Hindlimb muscle (tissue), 1 donor: ENCODE results near the gene MCOLN3. TPM values are rescaled to one million over a fixed set of nuclear protein-coding genes. Genes with fewer than 3 reads are reported as not detected.
"Not testable (repeated sequence)": the region's sequence is repeated elsewhere in the genome, so short reads cannot be mapped to it uniquely, and the experiment has no call there.

ENCODE experiments used
- DNase-seq: peaks from one replicate; pipeline ENCODE4 v3.0.0-alpha.2; 2013
- polyA plus RNA-seq: library from polyadenylated mRNA; unstranded; fragments of 120-200 nt; gene quantifications from one replicate; pipeline ENCODE4 v1.2.1, GENCODE V29; 2013; ENCODE audit not compliant: insufficient read length

The MCOLN3 gene
- polyA plus RNA-seq, 1 donor = 2.2 TPM

DNA sequence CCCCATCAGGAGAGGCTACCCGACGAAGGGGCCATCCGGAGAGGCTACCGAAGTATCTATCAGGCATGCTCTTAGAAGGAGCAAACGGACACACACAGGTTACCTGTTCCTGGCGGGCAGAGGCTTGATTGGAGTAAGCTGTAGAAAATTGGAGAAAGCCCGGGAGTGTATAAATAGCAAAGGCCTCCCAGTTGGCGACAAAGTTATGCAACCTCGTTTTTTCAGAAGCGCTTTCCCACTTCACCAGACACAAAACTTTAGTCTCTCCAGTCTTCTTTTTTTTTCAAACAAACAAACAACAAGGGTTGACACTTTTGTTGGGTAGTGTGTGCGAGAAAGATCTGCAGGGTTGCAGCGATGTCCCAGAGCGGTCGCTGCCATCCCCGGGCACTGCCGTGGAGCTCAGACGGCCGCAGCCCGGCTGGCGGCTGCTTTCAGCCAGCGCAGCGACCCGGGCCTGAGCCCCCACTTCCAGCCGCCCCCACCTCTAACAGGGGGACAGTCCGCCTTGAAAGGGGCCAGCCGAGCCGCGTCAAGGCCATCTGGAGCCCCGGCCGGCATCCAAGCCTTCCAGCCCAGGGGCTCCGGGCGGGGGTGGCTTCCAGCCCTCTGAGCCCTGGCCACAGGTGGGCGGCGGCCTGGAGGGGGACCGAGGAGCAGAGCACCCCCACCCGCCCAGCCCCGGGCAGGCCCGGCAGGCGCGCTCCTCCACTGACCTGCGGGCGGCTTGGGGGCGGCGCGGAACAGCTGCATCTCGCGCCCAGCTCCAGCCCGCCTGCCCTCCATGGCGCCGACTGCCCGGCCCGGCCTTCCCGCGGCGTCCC lies 616 bp downstream of the MCOLN3 start:
- peak; percentile 16 for DNase-seq

DNA sequence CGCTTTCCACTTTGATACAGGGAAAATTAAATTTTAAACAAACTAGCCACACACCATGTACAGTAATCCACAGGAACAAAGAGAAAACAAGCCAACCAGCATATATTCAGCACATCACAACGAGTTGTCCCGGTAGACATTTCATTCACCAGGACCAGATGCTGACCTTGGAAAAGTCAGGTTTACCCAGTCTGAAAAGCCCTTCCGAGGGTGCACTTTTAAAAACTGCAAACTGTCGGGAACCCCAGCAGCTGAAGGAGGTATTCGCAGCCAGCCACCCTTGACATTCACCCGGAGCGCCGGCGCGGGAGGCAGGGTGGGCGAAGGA lies 1.2 kb downstream of the MCOLN3 start:
- DNase-seq = no peak

DNA sequence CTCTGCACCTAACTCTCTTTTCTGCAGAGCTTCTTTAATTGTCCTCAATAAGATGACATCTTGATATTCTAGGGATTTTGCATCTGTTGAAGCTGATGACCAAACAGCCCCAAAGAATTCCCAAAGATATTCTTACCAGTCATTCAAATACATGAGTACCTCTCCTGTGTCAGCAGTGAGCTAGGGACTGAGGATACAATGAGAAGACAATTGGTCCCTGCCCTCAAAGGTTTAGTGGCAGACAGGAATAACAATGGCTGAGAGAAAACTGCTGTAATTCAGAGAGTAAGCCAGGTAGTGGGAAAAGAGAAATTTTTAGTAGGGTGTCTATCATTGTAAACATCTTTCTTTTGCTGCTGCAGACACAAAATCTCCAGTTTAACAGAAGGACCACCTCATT lies 5.9 kb downstream of the MCOLN3 start:
- no peak for DNase-seq

DNA sequence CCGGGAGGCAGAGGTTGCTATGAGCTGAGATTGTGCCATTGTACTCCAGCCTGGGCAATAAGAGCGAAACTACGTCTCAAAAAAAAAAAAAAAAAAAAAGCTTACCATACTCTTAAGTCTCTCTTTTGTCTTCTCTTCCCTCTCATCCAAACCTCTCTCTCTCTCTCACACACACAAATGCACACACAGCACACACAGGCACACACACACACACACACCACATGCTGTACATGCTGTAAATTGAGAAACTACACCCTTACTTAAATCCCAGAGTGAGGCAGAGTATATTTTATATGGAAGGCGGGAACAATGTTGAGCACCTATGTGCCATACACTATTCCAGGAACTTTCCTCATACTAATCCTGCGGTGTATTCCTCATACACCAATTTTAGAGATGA lies 6.5 kb downstream of the MCOLN3 start:
- no peak for DNase-seq

DNA sequence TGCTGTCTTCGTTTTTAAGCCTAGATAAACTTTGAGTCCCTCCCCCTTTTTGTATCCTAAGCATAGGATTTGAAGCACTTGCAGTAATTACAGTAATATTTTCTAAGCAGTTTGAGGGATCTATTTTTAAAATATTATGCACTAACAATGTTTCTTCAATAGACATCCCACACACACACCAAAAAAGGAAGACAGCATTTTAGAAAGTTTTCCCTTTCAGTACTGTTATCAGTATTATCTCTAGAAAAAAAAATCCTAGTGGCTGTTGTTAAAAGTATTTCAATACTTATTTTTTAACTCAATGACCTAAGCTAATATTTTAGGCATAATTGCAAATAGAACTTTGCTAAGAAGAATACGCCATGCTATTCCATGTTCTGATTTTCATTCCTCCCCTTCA lies 15.1 kb downstream of the MCOLN3 start:
- DNase-seq = no peak

DNA sequence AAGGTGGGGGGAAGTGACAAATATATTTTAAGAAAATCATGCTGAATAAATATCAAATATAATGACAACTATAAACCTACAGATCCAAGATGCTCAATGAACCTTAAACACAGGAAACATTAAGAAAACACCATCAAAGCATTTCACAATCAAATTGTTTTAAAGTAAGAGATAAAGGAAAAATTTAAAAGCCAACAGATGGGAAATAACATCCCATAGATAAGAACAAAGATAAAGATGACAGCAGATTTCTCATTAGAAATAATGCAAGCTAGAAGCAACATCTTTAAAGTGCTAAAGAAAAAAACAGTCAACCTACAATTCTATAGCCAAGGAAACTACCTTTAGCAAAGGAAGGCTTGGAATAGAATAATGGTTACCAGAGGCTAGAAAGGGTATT lies 17.8 kb downstream of the MCOLN3 start:
- no peak for DNase-seq

DNA sequence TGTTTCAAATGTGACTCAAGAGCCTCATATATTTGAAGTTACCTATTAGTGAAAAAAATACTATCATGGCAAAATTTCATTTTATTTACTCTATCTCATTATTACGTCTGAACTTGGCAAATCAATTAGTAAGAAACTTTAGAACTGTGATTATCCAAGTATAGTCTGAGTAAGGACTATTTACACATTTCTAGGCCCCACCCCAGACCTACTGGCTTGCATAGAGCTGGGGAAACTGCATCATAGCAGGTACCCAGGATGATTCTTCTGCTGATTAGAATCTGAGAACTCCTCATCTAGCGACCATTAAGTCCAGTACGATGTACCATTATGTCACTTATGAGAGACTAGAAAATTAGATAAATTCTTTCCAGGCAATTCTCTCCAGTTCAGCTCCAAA lies 20.1 kb downstream of the MCOLN3 start:
- no peak for DNase-seq

DNA sequence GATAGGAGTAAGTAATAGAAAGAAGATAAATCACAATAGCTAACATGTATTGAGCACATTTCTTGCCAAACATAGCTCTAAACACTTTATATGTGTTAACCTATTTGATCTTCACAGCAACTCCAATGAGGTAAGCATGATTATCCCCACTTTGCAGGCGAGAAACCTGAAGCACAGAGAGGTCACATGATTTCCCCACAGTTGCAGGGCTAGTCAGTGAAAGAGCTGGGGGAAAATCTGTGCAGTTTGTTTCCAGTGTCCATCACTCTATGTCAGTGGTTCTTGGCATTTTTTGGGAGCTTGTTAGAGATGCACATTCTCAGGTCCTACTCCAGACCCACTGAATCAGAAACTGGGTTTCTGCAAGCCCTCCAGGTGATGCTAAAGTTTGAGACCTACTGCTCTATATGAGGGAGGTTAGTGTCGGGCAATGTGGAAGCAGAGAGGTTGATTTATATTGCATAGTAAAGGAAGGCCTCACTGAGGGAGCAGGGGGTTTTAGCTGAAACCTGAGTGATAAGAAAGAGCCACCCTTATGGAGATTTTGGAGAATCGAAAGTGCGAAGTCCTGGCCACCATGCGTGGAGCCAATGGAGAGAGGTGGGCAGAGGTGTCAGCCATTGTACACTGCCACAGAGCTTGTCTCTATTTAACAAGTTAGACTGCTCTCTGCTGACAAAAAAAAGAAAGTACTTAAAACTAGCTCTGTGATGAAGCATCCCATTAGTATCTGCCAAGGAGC lies 20.9 kb downstream of the MCOLN3 start:
- no peak for DNase-seq

DNA sequence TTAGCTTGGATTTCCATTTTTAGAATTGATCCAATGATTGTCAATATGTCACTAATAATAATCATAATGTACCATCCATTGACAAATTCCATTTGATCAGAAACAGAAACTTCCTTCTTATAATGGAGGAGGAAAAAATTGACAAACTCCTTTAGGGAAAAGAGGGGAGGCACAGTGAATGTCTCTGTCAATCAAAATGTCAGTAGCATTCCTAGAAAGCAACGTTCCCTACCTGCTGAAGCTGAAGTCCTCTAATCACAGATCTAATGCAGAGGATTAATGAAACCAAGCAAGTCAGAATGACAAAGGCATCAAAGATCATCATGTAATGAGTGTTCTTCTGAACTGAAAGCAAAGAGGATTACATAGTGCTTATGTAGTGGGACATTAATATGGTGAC lies 22.4 kb downstream of the MCOLN3 start:
- DNase-seq = no peak

DNA sequence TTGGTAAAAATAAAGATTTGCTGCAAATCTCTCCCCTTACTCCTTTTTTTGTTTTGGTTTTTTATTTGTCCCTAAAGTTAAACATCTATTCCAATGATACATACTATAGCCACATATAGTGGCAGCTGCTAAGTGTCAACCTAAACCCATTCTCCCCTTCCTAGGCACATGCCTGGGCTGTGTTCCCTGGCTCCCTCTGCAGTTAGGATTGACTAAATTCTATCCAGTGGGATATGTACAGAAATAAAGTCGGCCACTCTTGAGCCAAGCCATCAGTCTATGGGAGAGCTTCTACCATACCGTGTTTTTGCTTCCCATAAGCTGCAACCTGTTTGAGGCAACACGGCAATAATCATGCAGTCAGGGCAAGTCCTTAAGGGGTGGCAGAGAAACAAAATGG lies 23.6 kb downstream of the MCOLN3 start:
- DNase-seq = no peak

DNA sequence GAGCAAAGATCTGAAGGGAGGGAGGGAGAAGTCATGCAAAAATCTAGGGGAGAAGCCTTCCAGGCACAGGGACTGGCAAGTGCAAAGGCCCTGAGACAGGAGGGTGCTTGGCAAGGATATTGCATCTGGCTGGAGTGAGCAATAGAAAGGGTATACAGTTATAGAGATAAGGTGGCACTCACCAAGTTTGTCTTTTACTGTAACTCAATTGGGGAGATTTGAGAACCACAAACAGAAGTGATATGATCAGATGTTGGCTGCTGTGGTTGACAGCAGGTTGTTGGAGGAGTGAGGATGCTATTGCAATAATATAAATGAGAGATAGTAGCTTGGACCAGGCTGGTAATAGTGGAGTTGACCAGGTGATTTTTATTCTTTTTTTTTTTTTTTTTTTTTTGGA lies 25.6 kb downstream of the MCOLN3 start:
- no peak for DNase-seq

DNA sequence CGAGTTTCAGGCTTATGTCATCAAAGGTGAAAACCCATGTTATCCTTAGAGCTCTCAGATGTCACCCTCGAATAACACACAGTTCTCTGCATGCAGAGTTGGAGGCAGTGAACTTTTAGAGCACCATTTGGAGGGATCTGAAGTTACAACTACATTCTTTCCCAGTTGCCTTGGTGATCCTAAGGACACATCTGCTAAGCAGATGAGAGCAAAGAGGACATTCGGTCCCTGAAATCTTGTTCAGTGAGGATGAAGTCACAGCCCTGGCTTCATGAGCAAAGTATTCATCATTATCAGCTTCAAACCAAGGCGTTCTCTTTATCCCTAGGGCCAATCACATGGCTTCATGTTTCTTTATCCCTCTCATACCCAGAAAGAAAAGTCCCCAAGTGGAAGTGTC lies 28.3 kb downstream of the MCOLN3 start:
- peak; percentile 46 for DNase-seq

DNA sequence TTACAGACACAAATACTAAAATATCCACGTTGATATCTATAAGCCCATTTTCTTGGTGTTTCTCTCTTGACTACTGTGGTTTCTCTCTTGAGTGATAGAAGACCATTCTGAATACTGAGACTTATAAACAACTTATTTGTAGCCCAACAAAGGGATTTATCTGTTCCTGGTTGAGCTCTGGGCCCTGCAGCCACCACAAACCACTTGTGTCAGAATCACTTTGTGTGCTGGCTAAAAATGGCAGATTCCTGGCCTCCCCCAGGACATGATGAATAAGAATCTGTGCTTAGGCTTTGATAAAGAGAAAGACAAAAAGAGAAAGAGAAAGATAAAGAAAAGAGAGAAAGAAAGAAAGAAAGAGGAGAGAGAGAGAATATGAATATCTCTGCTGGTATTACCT lies 32.5 kb downstream of the MCOLN3 start:
- DNase-seq = no peak

DNA sequence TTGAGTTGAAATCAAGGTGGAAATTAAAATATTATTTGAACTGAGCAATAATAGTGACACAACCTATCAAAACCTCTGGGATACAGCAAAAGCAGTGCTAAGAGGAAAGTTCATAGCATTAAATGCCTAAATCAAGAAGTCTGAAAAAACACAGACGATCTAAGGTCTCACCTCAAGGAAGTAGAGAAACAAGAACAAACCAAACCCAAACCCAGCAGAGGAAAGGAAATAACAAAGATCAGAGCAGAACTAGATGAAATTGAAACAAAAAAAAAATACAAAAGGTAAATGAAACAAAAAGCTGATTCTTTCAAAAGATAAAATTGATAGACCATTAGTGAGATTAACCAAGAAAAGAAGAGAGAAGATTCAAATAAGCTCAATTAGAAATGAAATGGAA lies 42.7 kb downstream of the MCOLN3 start:
- not testable (repeated sequence) for DNase-seq

DNA sequence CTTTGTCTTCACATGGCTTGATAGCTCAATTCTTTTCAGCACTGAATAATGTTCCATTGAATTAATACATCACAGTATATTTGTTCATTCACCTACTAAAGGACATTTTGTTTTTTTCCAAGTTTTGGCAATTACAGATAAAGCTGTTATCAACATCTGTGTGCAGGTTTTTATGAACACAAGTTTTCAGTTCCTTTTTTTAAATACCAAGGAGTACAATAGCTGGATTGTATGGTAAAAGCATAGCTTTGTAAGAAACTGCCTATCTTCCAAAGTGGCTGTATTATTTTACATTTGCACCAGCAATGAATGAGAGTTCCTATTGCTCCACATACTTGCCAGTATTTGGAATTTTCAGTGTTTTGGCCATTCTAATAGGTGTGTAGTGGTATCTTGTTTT lies 46.6 kb downstream of the MCOLN3 start:
- no peak for DNase-seq

DNA sequence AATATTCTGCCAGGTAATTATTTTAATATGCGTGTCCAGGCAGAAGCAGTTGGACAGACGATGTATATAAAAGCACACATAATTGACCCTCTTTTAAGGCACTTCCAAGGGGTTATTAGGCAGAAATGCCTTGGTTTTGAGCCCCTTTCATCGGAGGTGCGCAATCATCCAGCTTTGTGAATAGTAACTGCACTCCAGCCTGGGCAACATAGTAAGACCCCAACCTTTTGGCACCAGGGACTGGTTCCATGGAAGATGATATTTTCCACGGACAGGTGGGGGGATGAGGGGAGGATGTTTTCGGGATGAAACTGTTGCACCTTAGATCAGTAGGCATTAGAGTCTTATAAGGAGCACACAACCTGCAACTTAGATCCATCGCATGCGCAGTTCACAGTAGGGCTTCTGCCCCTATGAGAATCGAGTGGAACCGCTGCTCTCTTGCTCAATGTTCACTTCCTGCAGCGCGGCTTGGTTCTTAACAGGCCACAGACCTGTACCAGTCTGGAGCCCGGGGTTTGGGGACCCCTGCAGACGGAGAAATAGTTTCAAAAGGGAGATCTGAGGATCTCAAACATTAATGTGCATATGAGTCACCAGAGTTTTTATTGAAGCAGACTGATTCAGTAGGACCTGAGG lies 49.5 kb downstream of the MCOLN3 start:
- DNase-seq = no peak

DNA sequence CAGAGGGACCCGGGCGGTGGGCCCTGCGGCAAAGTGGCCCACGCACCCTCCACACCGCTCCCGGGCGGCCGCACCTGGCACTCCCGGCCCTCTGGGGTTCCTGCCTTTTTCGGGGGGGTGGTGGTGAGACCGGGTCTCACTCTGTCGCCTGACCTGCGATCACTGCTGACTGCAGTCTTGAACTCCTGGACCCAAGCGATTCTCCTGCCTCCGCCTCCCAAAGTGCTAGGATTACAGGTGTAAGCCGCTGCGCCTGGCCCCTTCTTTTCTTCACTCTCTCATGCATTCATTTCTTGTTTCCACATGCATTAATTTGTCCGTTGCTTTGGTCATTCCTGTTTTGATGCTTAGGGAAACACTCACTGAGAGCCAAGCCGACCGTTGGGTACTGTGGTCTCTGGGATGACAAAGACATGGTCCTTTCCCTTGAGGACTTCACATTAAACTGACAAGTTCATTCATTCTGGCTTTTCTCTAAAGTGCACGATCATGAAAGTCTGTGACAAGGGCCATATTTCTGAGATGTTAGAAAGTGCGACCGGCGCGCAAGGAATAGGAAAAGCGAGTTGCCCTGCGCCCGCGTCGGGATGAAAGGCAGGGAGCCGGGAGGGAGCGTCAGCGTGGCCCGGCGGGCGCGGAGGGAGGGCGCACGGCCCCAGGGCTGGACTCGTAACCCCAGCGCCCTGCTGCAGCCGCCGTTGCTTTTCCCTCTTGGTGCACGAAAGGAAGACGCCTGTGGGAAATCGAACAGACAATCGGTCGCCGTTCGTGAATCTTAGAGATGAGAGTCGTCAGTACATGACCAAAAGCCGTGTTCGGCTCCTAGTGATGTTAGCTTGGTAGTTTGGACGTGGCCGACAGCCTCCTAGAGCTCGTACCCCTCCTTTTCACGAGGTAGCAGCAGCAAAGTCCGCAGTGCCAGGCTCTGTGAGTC lies 50.4 kb downstream of the MCOLN3 start:
- no peak for DNase-seq

DNA sequence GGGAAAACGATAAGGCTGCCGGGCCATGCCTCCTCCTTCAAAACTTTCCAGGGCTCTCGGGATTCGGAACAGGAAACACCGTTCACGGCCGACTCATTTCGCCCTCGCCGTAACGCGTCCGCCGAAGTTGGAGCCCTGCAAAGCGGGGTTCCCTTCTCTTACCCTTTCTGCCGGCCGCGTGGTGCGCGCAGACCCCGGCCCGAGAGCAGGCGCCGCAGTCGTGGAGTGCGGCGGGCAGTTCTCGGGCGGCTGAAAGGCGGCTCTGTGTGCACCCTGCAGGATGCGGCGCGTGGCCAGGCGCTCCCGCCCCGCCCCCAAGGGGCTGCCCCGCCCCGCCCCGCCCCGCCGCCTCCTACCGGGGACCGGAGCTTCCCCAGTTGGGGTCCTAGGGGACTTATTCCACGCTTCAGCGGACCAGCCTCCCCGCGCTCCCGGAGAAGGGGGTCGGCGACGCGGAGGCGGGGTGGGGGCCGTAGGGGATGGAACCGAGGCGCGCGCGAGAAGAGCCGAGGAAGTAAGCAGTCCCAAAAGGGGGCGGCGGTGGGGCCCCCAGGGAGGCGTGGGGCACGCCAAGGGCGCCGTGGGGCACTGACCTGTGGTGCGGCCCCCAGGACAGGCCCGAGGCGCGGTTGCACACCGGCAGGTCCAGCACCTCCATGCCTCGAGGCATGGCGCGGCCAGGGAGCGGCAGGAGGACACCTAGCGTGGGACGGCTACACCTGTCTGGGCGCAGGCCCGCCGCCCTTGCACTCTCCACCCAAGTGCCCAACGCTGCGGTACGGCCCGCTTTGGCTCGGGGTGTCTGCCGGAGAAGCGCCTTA lies 51.2 kb downstream of the MCOLN3 start, which contains the start of gene MCOLN2:
Gene MCOLN2 (minus strand): TSS at position 268 of the 821 bp plus-strand sequence. CDS start 241 bp downstream, at position 27.
- DNase-seq = no peak

DNA sequence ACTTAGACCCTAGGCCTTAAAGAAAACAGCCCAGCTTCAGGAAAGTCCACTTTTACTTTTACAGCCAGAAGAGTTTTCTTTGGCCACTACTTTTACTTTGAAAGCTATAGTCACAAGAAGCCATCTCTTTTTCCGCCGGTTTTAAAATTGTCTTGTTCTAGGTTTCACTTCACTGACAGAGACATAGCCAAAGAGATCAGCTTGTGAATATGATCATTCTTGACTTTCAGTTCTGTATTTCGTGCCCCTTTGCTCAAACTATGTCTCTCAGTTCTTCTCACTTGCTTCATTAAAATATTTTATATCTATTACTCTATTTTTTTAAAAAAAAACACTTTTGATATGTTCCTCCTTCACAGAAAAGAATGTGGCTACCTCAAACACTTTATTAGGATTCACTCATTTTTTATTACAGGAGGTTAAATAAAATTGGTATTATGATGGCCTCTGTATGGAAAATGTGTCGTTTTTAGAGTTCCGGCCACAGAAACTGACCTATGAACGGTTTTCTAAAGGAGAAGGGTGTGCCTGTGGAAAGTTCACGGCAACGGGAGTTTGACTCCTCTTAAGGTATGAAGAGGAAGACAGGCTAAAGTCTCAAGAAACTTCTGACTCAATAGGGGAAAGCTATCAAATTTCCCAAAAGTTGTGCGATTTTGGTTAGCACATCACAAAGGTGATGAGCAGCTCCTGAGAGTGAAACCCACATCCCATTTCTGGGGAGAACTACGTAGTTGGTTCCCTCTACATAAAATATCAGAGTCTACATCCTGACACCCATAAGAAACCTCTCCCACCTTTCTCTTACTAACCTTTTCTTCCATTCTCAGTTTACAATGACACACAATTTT lies 52.6 kb downstream of the MCOLN3 start:
- DNase-seq = no peak

DNA sequence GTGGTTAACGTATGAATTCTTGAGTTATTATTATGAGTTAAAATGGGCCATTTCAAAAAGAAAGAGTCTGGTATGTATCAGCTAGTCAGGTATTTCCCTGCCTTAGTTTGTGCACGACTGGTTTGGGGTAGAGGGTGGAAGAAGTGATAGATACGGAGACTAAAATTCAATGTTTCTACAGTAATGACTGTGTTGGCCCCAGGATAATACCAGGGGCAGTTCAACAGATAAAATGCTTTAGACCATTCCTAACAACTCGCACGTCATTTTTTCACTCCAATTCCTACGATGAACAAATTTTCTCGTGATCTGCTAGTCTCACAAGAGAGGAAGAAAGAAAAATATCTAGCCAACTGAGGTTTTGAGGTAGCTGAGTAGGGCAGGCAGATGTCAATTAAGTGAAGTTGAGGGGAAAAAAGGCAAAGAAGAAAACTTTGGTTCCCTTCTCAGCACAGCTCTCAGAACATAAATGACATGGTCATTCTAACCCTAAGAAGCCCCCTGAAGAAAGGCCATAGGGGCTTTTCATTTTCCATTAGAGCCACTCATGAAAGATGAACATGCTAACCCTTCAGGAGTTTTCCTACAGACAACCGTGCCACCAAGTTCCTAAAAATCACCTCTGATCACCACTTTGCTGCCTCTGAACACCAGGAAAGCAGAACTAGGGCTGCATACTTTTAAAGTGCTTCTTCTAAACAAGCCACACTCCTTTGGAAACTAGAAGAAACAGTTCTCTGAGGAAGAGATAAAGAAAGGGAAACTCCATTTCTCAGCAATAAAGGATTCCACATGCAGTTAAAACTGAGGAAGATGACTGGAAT lies 57.0 kb downstream of the MCOLN3 start:
- no peak for DNase-seq
